RWPE1 (cell line): Measurements from ENCODE around the gene BABAM2.

Experiments
- CTCF ChIA-PET: fragments of 350-600 bp; sonication (Branson Sonifier 250); formaldehyde crosslinking; extraction: SDS; loops from one replicate; lab custom pipeline; 2021; lab: Yijun Ruan, JAX
- POLR2A ChIA-PET: fragments of 400-600 bp; formaldehyde crosslinking; extraction: SDS; loops from one replicate; lab custom pipeline; 2020; ENCODE audit warnings: antibody characterized with exemption; ENCODE audit not compliant: low non-redundant PET; lab: Yijun Ruan, JAX
- DNase-seq: peaks from one replicate; pipeline ENCODE4 v3.0.0; 2012; ENCODE audit warnings: low spot score
- H3K27ac ChIP-seq: fragments of 450-650 bp; 2 replicates; pipeline ENCODE4 v1.5.1; 2017
- CTCF ChIP-seq: fragments of 450-650 bp; conservative IDR thresholded peaks from 2 replicates; pipeline ENCODE4 v1.5.1; 2017; ENCODE audit warnings: low read depth, mild to moderate bottlenecking

BABAM2 gene

GRCh38 chr2:28281739-28282138 lies 391.2 kb downstream of the BABAM2 start:
- ChIA-PET CTCF (no interaction called here), POLR2A (no interaction called here)
- TF ChIP-seq CTCF, result no peak
- no peak overlapping the region for H3K27ac ChIP-seq
- DNase-seq, result no peak

GRCh38 chr2:28282248-28282647 lies 391.7 kb downstream of the BABAM2 start:
- POLR2A ChIA-PET, result no interaction called here
- no peak for DNase-seq
- H3K27ac ChIP-seq, result no peak overlapping the region
- TF ChIP-seq CTCF, result no peak
- CTCF ChIA-PET, result no interaction called here

- no peak for DNase-seq
- CTCF ChIA-PET, result no interaction called here
- POLR2A ChIA-PET, result no interaction called here
- no peak overlapping the region for H3K27ac ChIP-seq
- TF ChIP-seq CTCF, result no peak
These were observed 392.5 kb downstream of the BABAM2 start for GRCh38 chr2:28282861-28283646.

GRCh38 chr2:28283861-28284260 lies 393.3 kb downstream of the BABAM2 start:
- ChIA-PET POLR2A (no interaction called here), CTCF (no interaction called here)
- no peak overlapping the region for H3K27ac ChIP-seq
- no peak for TF ChIP-seq CTCF
- DNase-seq, result no peak

GRCh38 chr2:28286678-28287077 lies 396.1 kb downstream of the BABAM2 start:
- no peak for DNase-seq
- no peak overlapping the region; the same call in 1 of the 2 replicates for H3K27ac ChIP-seq
- TF ChIP-seq CTCF, result no peak
- ChIA-PET CTCF (interaction anchor here (0.6 kb wide), 1 partner anchor 404 kb away, joined by 5 read pairs; no protein-coding TSS in a partner anchor), POLR2A (no interaction called here)

- ChIA-PET CTCF (interaction anchor here (0.6 kb wide), 1 partner anchor 403 kb away, joined by 5 read pairs; no protein-coding TSS in a partner anchor), POLR2A (no interaction called here)
- DNase-seq, result no peak
- H3K27ac ChIP-seq, result peak overlapping the region; percentile 33; the same call in 1 of the 2 replicates
- no peak for TF ChIP-seq CTCF
These were observed 396.9 kb downstream of the BABAM2 start for GRCh38 chr2:28287256-28287915.
